IMR-90 (cell line): ENCODE results near the gene TMEM253. TPM values are rescaled to one million over a fixed set of nuclear protein-coding genes. Genes with fewer than 3 reads are reported as not detected.

Source experiments
- ATAC-seq: fragments of 200-7000 bp; cut with Tn5 transposase; 2 replicates; pipeline ENCODE4 v1.9.1; 2020; ENCODE audit warnings: low read depth, mild to moderate bottlenecking, moderate library complexity
- BruUV-seq: library from RNA; stranded (reverse); fragments of 400-500 nt; replicated peaks from 2 replicates; lab custom pipeline; 2021; lab: Mats Ljungman, UMichigan
- CTCF ChIA-PET: fragments of 300-600 bp; formaldehyde crosslinking; extraction: SDS; loops from one replicate; lab custom pipeline; 2021; ENCODE audit warnings: antibody characterized with exemption; lab: Yijun Ruan, JAX
- POLR2A ChIA-PET: fragments of 300-600 bp; sonication (Branson Sonifier 250); formaldehyde crosslinking; loops from one replicate; lab custom pipeline; 2022; ENCODE audit warnings: antibody characterized with exemption; ENCODE audit not compliant: unreplicated experiment; lab: Charles Lee
- DNase-seq: peaks from one replicate; pipeline ENCODE4 v3.0.0; 2013
- H2AFZ ChIP-seq: replicated peaks from 2 replicates; pipeline ENCODE3; 2013; ENCODE audit warnings: low read length, mild to moderate bottlenecking; ENCODE audit not compliant: poor library complexity
- H2AK5ac ChIP-seq: 2 replicates; pipeline ENCODE4 v1.6.1; 2013; ENCODE audit warnings: low read depth, low read length, inconsistent platforms
- H2AK9ac ChIP-seq: replicated peaks from 2 replicates; pipeline ENCODE3; 2013; ENCODE audit warnings: mild to moderate bottlenecking, low read depth, low read length, moderate library complexity; ENCODE audit not compliant: poor library complexity
- H2BK120ac ChIP-seq: 2 replicates; pipeline ENCODE4 v1.6.1; 2013; ENCODE audit warnings: low read depth, low read length, inconsistent platforms
- H2BK15ac ChIP-seq: 3 replicates; pipeline ENCODE4 v1.6.1; 2013; ENCODE audit warnings: low read depth, low read length, inconsistent platforms
- H2BK20ac ChIP-seq: 2 replicates; pipeline ENCODE4 v1.6.1; 2013; ENCODE audit warnings: low read depth, mild to moderate bottlenecking, inconsistent platforms, low read length, moderate library complexity
- H2BK5ac ChIP-seq: 2 replicates; pipeline ENCODE4 v1.6.1; 2013; ENCODE audit warnings: mild to moderate bottlenecking, low read depth, low read length, inconsistent platforms; ENCODE audit not compliant: poor library complexity, severe bottlenecking
- H3K14ac ChIP-seq: replicated peaks from 2 replicates; pipeline ENCODE4 v1.6.1; 2013; ENCODE audit warnings: low read depth, low read length, inconsistent platforms
- H3K18ac ChIP-seq: 2 replicates; pipeline ENCODE4 v1.6.1; 2013; ENCODE audit warnings: low read depth, low read length, control low read depth
- H3K23ac ChIP-seq: 2 replicates; pipeline ENCODE4 v1.6.1; 2013; ENCODE audit warnings: low read depth, low read length, inconsistent platforms
- H3K27ac ChIP-seq: 2 replicates; pipeline ENCODE4 v1.5.1; 2013; ENCODE audit warnings: mild to moderate bottlenecking, control low read depth, low read length; ENCODE audit not compliant: insufficient read depth
- H3K27me3 ChIP-seq: 2 replicates; pipeline ENCODE4 v1.6.1; 2013; ENCODE audit warnings: low read length; ENCODE audit not compliant: control insufficient read depth, insufficient read depth
- H3K36me3 ChIP-seq: 2 replicates; pipeline ENCODE4 v1.6.1; 2013; ENCODE audit warnings: low read length, mixed read lengths; ENCODE audit not compliant: control insufficient read depth, insufficient read depth
- H3K4ac ChIP-seq: 2 replicates; pipeline ENCODE4 v1.6.1; 2013; ENCODE audit warnings: low read depth, low read length, inconsistent platforms
- H3K4me1 ChIP-seq: 2 replicates; pipeline ENCODE4 v1.6.1; 2013; ENCODE audit warnings: low read length, mixed read lengths; ENCODE audit not compliant: control insufficient read depth, insufficient read depth
- H3K4me2 ChIP-seq: 2 replicates; pipeline ENCODE4 v1.6.1; 2013; ENCODE audit warnings: low read depth, mild to moderate bottlenecking, control low read depth, low read length, moderate library complexity
- H3K4me3 ChIP-seq: 2 replicates; pipeline ENCODE4 v1.5.1; 2013; ENCODE audit warnings: low read depth, mild to moderate bottlenecking, control low read depth, low read length, moderate library complexity; ENCODE audit not compliant: insufficient read depth
- H3K56ac ChIP-seq: 2 replicates; pipeline ENCODE4 v1.6.1; 2013; ENCODE audit warnings: low read length, inconsistent platforms; ENCODE audit not compliant: insufficient read depth; ENCODE audit errors: extremely low read depth
- H3K79me1 ChIP-seq, 2 experiments: 2 replicates each; pipeline ENCODE4 v1.6.1; 2013; ENCODE audit warnings: low read length in 2 of 2, inconsistent platforms in 1 of 2, low read depth in 1 of 2
- H3K9ac ChIP-seq: 2 replicates; pipeline ENCODE4 v1.6.1; 2013; ENCODE audit warnings: low read depth, low read length, control low read depth
- H3K9me1 ChIP-seq: 2 replicates; pipeline ENCODE4 v1.6.1; 2013; ENCODE audit warnings: low read length, inconsistent platforms; ENCODE audit not compliant: insufficient read depth
- H3K9me3 ChIP-seq: 2 replicates; pipeline ENCODE4 v1.6.1; 2013; ENCODE audit warnings: low read length; ENCODE audit not compliant: control insufficient read depth, insufficient read depth
- H4K20me1 ChIP-seq: 2 replicates; pipeline ENCODE4 v1.6.1; 2013; ENCODE audit warnings: low read length, inconsistent platforms; ENCODE audit not compliant: insufficient read depth
- H4K5ac ChIP-seq: 2 replicates; pipeline ENCODE4 v1.6.1; 2013; ENCODE audit warnings: mild to moderate bottlenecking, low read depth, low read length, control low read depth
- H4K8ac ChIP-seq, 2 experiments: 2 replicates each; pipeline ENCODE4 v1.6.1; 2013; ENCODE audit warnings: low read depth in 2 of 2, low read length in 2 of 2, control low read depth in 1 of 2, inconsistent platforms in 1 of 2
- H4K91ac ChIP-seq: 2 replicates; pipeline ENCODE4 v1.6.1; 2013; ENCODE audit warnings: low read depth, low read length, inconsistent platforms; ENCODE audit not compliant: insufficient read depth
- MAZ ChIP-seq: IDR thresholded peaks from 2 replicates; pipeline ENCODE4 v1.6.1; 2012; ENCODE audit warnings: low read depth, mild to moderate bottlenecking, low read length, improper control_type of control experiment, moderate library complexity, borderline replicate concordance
- NFE2L2 ChIP-seq: fragments of 150-350 bp; IDR thresholded peaks from 2 replicates; pipeline ENCODE4 v1.6.1; 2016; ENCODE audit warnings: low read depth, mild to moderate bottlenecking, low read length
- RAD21 ChIP-seq: IDR thresholded peaks from 2 replicates; pipeline ENCODE4 v1.6.1; 2012; ENCODE audit warnings: low read length, improper control_type of control experiment
- WGBS, 2 experiments: methylation state at CpG; one replicate each; pipeline versions ENCODE4 v1.1.5 to v1.1.7; 2013; ENCODE audit warnings: missing lambda C conversion rate in 2 of 2; ENCODE audit not compliant: insufficient read length in 1 of 2; ENCODE audit errors: extremely low coverage in 2 of 2; 5-methylcytosine and 5-hydroxymethylcytosine counted together
- dilution Hi-C: fragments of 300-500 bp; cut with HindIII; formaldehyde crosslinking; loops from one replicate; pipeline ENCODE4 v1.14.3; 2018; ENCODE audit warnings: low sequenced_read_pairs; ENCODE audit not compliant: unreplicated experiment
- in situ Hi-C: fragments of 300-500 bp; cut with MboI; formaldehyde crosslinking; loops from 3 replicates; pipeline ENCODE4 v1.14.3; 2019; ENCODE audit warnings: low sequenced_read_pairs, inconsistent platforms, mixed read lengths
- intact Hi-C: fragments of 100-400 bp; cut with micrococcal nuclease; formaldehyde crosslinking; loops from 2 replicates; pipeline ENCODE4 v1.10.0; 2022
- polyA plus RNA-seq, 3 experiments: library from polyadenylated mRNA; depleted of rRNA; stranded (reverse); fragments of >200 nt; gene quantifications; 2 replicates each; pipeline ENCODE4 v1.2.3, GENCODE V29; 2012; ENCODE audit warnings: low replicate concordance in 1 of 3
- total RNA-seq: library from RNA; depleted of rRNA; stranded (reverse); fragments of >200 nt; gene quantifications from 2 replicates; pipeline ENCODE4 v1.2.3, GENCODE V29; 2012

The TMEM253 gene
- total and polyA plus RNA-seq, 2 of the 4 experiments (the other 2 are of a cell fraction), result 0.07 TPM; not detected in 1

DNA sequence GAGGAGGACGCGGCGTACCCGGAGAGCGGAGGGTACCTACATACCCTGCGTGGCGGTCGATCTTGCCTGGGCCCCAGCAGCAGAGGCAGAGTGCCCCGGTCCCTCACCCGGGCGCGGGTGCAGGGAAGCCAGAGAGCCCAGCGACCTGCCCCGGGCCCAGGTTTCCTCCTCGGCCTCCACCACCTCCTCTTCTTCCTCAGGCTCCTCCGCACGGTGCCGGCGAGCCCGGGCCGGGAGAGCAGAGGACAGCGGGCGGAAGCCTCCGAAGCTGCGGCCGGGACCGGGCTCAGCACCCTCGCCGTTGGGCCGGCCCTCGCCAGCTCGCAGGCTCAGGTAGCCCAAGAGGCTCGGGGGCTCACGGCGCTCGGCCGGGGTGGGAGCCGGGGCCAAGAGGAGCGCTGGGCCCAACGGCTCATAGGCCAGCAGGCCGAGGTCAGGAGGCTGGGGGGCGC lies 9.0 kb upstream of the TMEM253 start:
- ATAC-seq (no peak), DNase-seq (no peak)
- H4K20me1 ChIP-seq, result peaks cover 6% of the 10 kb centered on the region
- in situ Hi-C loops, result loop anchor here (25.0 kb wide), 2 partner anchors 630 to 755 kb away; partner anchors contain the start of genes APEX1, CCNB1IP1, OSGEP and PARP2
- H3K9ac ChIP-seq, result no peak overlapping the region
- peaks cover 3 to 7% of the 10 kb centered on the region in 2 experiments; a peak in 1 of 4 replicates for H3K79me1 ChIP-seq
- H2BK15ac ChIP-seq, result no peak overlapping the region
- no peak overlapping the region for H3K4ac ChIP-seq
- BruUV-seq, result no TSS peak
- no peak overlapping the region for H3K56ac ChIP-seq
- H3K14ac ChIP-seq, result no peak overlapping the region
- H2AK9ac ChIP-seq, result peak overlapping the region; percentile 92
- intact Hi-C loops, result loop anchor here (1.0 kb wide), 3 partner anchors 12 to 78 kb away; no protein-coding TSS in a partner anchor
- no peak overlapping the region for H2BK5ac ChIP-seq
- no peak overlapping the region for H2BK120ac ChIP-seq
- H3K27me3 ChIP-seq, result no peaks in the 10 kb centered on the region
- H3K36me3 ChIP-seq, result peaks cover 27% of the 10 kb centered on the region
- no peak overlapping the region for H3K23ac ChIP-seq
- H3K4me1 ChIP-seq, result peaks cover 11% of the 10 kb centered on the region
- 0 out of 2 replicates have a peak, but pooled peaks cover 2% of the 10 kb centered on the region for H3K9me1 ChIP-seq
- H4K8ac ChIP-seq, result no peak overlapping the region
- H2BK20ac ChIP-seq, result no peak overlapping the region
- ChIA-PET POLR2A (interaction anchor here (1.3 kb wide), 1 partner anchor 21 kb away, joined by 3 read pairs; no protein-coding TSS in a partner anchor), CTCF (interaction anchor here (0.8 to 2.9 kb wide), 11 partner anchors 12 to 77 kb away, joined by 3 to 22 read pairs (median 4); partner anchors contain the start of gene ARHGEF40)
- H4K5ac ChIP-seq, result no peak overlapping the region
- 93% methylated on average over 26 of the region's 42 CpGs; no CpG with 5 or more reads in 1 of the 2 experiments for WGBS, 2 experiments
- H2AK5ac ChIP-seq, result no peak overlapping the region
- H2AFZ ChIP-seq, result no peak overlapping the region
- H3K4me2 ChIP-seq, result no peak overlapping the region
- H3K9me3 ChIP-seq, result no peaks in the 10 kb centered on the region
- H4K91ac ChIP-seq, result no peak overlapping the region
- dilution Hi-C loops, result no loop called here
- no peak overlapping the region for H3K18ac ChIP-seq
- no peak overlapping the region for H3K27ac ChIP-seq
- no peak overlapping the region for H3K4me3 ChIP-seq
- TF ChIP-seq MAZ, result no peak
- TF ChIP-seq NFE2L2, result no peak
- no peak for TF ChIP-seq RAD21
